ENCODE results near the gene NRN1. TPM values are rescaled to one million over a fixed set of nuclear protein-coding genes. Genes with fewer than 3 reads are reported as not detected.

The NRN1 gene
- total and polyA plus RNA-seq, 10 of the 15 experiments (the other 5 are each of a cell fraction or from before 2014, with no cell fraction given) = 0.13 to 22.6 (median 0.23) TPM; not detected in 1

- peaks cover 33 to 72% of the 10 kb centered on the region in 2 experiments for H3K27me3 ChIP-seq (replicated peaks in 1 of 2; ENCODE audit: control insufficient read depth in 2 of 2, insufficient read depth in 2 of 2, low read length in 1 of 2)
- no peak overlapping the region for H3K9ac ChIP-seq (ENCODE audit: control insufficient read depth, insufficient read depth, low read length)
- no peak for ATAC-seq
Observed at GRCh38 chr6:6002848-6003620, 3.7 kb downstream of the NRN1 start.

More at GRCh38 chr6:6002848-6003620, 3.7 kb downstream of the NRN1 start:
- no peak overlapping the region for H2AFZ ChIP-seq (ENCODE audit: control insufficient read depth, low read depth, low read length)
- no peaks in the 10 kb centered on the region for H4K20me1 ChIP-seq (ENCODE audit: control insufficient read depth, insufficient read depth)
- RAD21 ChIA-PET (ENCODE audit: unreplicated experiment) = no interaction called here
- peak overlapping the region; percentile 1; the same call in 1 of the 2 replicates for H3K4me2 ChIP-seq (ENCODE audit: control insufficient read depth, insufficient read depth)
- DNase-seq (ENCODE audit: low read depth, low spot score) (no peak), FAIRE-seq (no peak)
- no TSS peak for BruUV-seq (replicated peaks)
- H3K4me1 ChIP-seq (ENCODE audit: control insufficient read depth, insufficient read depth, low read length) = peaks cover 5% of the 10 kb centered on the region
- POLR2A ChIA-PET = no interaction called here
- no peaks in the 10 kb centered on the region for H3K79me2 ChIP-seq (ENCODE audit: control insufficient read depth, insufficient read depth, low read length)
- in situ Hi-C loops (cut with MboI) = no loop called here
- SMC1A ChIA-PET (ENCODE audit: uncharacterized antibody, unreplicated experiment) = no interaction called here
- TF ChIP-seq SPI1 (IDR thresholded peaks at IDR 0.05; ENCODE audit: borderline replicate concordance, insufficient read depth, low read depth, low read length) (no peak), ZNF207 (IDR thresholded peaks at IDR 0.05; ENCODE audit: borderline replicate concordance) (no peak), IRF4 (IDR thresholded peaks at IDR 0.05; ENCODE audit: low read depth, low read length) (no peak), ZBED1 (IDR thresholded peaks at IDR 0.05; ENCODE audit: borderline replicate concordance) (no peak)
- TF ChIP-seq, protein P1, sequence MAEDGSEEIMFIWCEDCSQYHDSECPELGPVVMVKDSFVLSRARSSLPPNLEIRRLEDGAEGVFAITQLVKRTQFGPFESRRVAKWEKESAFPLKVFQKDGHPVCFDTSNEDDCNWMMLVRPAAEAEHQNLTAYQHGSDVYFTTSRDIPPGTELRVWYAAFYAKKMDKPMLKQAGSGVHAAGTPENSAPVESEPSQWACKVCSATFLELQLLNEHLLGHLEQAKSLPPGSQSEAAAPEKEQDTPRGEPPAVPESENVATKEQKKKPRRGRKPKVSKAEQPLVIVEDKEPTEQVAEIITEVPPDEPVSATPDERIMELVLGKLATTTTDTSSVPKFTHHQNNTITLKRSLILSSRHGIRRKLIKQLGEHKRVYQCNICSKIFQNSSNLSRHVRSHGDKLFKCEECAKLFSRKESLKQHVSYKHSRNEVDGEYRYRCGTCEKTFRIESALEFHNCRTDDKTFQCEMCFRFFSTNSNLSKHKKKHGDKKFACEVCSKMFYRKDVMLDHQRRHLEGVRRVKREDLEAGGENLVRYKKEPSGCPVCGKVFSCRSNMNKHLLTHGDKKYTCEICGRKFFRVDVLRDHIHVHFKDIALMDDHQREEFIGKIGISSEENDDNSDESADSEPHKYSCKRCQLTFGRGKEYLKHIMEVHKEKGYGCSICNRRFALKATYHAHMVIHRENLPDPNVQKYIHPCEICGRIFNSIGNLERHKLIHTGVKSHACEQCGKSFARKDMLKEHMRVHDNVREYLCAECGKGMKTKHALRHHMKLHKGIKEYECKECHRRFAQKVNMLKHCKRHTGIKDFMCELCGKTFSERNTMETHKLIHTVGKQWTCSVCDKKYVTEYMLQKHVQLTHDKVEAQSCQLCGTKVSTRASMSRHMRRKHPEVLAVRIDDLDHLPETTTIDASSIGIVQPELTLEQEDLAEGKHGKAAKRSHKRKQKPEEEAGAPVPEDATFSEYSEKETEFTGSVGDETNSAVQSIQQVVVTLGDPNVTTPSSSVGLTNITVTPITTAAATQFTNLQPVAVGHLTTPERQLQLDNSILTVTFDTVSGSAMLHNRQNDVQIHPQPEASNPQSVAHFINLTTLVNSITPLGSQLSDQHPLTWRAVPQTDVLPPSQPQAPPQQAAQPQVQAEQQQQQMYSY (CRISPR knock-in tag; IDR thresholded peaks at IDR 0.05) = no peak
- 34% methylated on average over 39 of the region's 48 CpGs for WGBS (ENCODE audit: insufficient coverage, insufficient replicate concordance, low lambda C conversion rate, missing lambda C conversion rate)
- CTCF ChIA-PET = interaction anchor here (1.8 kb wide), 1 partner anchor 532 kb away, joined by 4 read pairs; no protein-coding TSS in a partner anchor
- H3K9me3 ChIP-seq (replicated peaks; ENCODE audit: control insufficient read depth, insufficient read depth, low read length) = peaks cover 24% of the 10 kb centered on the region; the same call in 2 of the 3 replicates
- H3K36me3 ChIP-seq (ENCODE audit: control insufficient read depth in 2 of 2, insufficient read depth in 2 of 2, low read length in 1 of 2) = no peaks in the 10 kb centered on the region
- no peak overlapping the region for H3K4me3 ChIP-seq
- no peak overlapping the region for H3K27ac ChIP-seq (ENCODE audit: control insufficient read depth, insufficient read depth)
- intact Hi-C loops (cut with micrococcal nuclease; ENCODE audit: unreplicated experiment) = no loop called here
